Osteoblast (primary cell): ENCODE data around the gene LAMB2. TPM values are rescaled to one million over a fixed set of nuclear protein-coding genes. Genes with fewer than 3 reads are reported as not detected.

ENCODE experiments used
- DNase-seq: peaks from one replicate; pipeline ENCODE4 v3.0.0; 2011; ENCODE audit warnings: low spot score, mixed read lengths; ENCODE audit not compliant: insufficient read length; ENCODE audit errors: missing footprints
- H2AFZ ChIP-seq: 2 replicates; pipeline ENCODE4 v1.6.0; 2011; ENCODE audit warnings: mild to moderate bottlenecking, low read length
- H3K27ac ChIP-seq: 2 replicates; pipeline ENCODE4 v1.5.1; 2011; ENCODE audit warnings: mild to moderate bottlenecking, low read depth, low read length, moderate library complexity
- H3K27me3 ChIP-seq: 2 replicates; pipeline ENCODE4 v1.6.0; 2012; ENCODE audit warnings: mild to moderate bottlenecking, control low read depth, inconsistent platforms, low read length, moderate library complexity; ENCODE audit not compliant: insufficient read depth
- H3K36me3 ChIP-seq: 2 replicates; pipeline ENCODE4 v1.5.1; 2011; ENCODE audit warnings: mild to moderate bottlenecking, low read length, control low read depth, moderate library complexity; ENCODE audit not compliant: insufficient read depth
- H3K4me1 ChIP-seq: 2 replicates; pipeline ENCODE4 v1.5.1; 2011; ENCODE audit warnings: mild to moderate bottlenecking, low read length, control low read depth, moderate library complexity; ENCODE audit not compliant: insufficient read depth
- H3K4me2 ChIP-seq: 2 replicates; pipeline ENCODE4 v1.6.0; 2011; ENCODE audit warnings: mild to moderate bottlenecking, low read length; ENCODE audit not compliant: insufficient read depth
- H3K4me3 ChIP-seq: fragments of 200-600 bp; sonication (generic); 3 replicates; pipeline ENCODE4 v1.5.1; 2012; ENCODE audit warnings: mild to moderate bottlenecking, low read length, inconsistent platforms; ENCODE audit not compliant: insufficient read depth
- H3K79me2 ChIP-seq: 2 replicates; pipeline ENCODE4 v1.6.0; 2012; ENCODE audit warnings: mild to moderate bottlenecking, low read length, control low read depth, inconsistent platforms; ENCODE audit not compliant: insufficient read depth
- H3K9me3 ChIP-seq: 2 replicates; pipeline ENCODE4 v1.5.1; 2011; ENCODE audit warnings: low read depth, low read length, control low read depth
- H4K20me1 ChIP-seq: 2 replicates; pipeline ENCODE4 v1.6.0; 2012; ENCODE audit warnings: mild to moderate bottlenecking, low read length, control low read depth; ENCODE audit not compliant: insufficient read depth
- CTCF ChIP-seq: IDR thresholded peaks from 2 replicates; pipeline ENCODE4 v1.5.1; 2011; ENCODE audit warnings: mild to moderate bottlenecking, low read depth, low read length, moderate library complexity; ENCODE audit errors: extremely low read depth
- total RNA-seq: library from RNA; depleted of rRNA; stranded (reverse); fragments of >200 nt; gene quantifications from 2 replicates; pipeline ENCODE4 v1.2.3, GENCODE V29; 2012

Gene LAMB2
- total RNA-seq, 1 donor = 450 TPM

- DNase-seq = peak; percentile 65
- Histone ChIP-seq H3K36me3 (peaks cover 16% of the 10 kb centered on the region), H3K9me3 (no peaks in the 10 kb centered on the region), H3K27ac (no peak overlapping the region), H3K4me1 (peaks cover 14% of the 10 kb centered on the region), H3K79me2 (peaks cover 33% of the 10 kb centered on the region), H3K4me2 (no peak overlapping the region), H4K20me1 (peaks cover 13% of the 10 kb centered on the region), H2AFZ (no peak overlapping the region), H3K4me3 (no peak overlapping the region), H3K27me3 (no peaks in the 10 kb centered on the region)
- TF ChIP-seq CTCF = no peak
Measured at GRCh38 chr3:49163609-49164008, 30.8 kb upstream of the LAMB2 start.

DNA sequence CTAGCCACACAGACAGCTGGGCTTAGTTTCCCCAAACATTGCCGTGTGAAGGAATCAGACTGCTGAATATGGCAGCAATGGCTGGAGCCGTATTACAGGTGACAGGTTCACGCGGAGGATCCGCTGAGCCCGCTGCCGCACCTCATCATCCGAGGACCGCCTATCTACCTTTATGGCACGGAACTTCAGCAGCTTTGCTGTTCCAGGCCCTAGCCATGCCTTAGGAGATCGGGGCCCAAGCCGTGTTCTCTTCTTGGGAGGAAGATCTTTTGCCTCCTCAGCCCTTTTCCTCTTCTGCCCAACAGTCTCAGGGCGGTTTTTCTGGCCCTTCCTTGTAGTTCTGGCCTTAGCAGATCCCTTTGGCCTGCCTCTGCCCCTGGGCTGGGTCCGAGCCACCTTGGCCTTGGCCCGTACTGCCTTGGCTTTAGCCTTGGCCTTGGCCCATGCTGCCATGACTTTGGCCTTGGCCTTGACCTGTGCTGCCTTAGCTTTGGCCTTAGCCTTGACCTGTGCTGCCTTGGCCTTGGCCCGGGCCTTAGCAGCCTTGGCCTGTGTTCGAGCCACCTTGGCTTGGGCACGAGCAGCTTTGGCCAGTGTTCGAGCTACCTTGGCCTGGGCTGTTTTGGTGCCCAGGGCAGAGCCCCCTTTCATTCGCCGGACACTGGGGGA lies 30.0 kb upstream of the LAMB2 start:
- Histone ChIP-seq H3K27ac (no peak overlapping the region), H3K27me3 (no peaks in the 10 kb centered on the region), H3K36me3 (peaks cover 16% of the 10 kb centered on the region), H3K4me3 (no peak overlapping the region), H4K20me1 (peaks cover 13% of the 10 kb centered on the region), H3K9me3 (no peaks in the 10 kb centered on the region), H2AFZ (no peak overlapping the region), H3K4me1 (peaks cover 14% of the 10 kb centered on the region), H3K79me2 (peaks cover 33% of the 10 kb centered on the region), H3K4me2 (no peak overlapping the region)
- no peak for TF ChIP-seq CTCF
- peak; percentile 36 for DNase-seq

- H3K36me3 ChIP-seq = peaks cover 16% of the 10 kb centered on the region
- H3K4me3 ChIP-seq = no peak overlapping the region
- H3K27ac ChIP-seq = no peak overlapping the region
- TF ChIP-seq CTCF = no peak
- H3K79me2 ChIP-seq = peaks cover 33% of the 10 kb centered on the region
- H3K4me1 ChIP-seq = peaks cover 14% of the 10 kb centered on the region
- H4K20me1 ChIP-seq = peaks cover 13% of the 10 kb centered on the region
- H3K9me3 ChIP-seq = no peaks in the 10 kb centered on the region
- no peaks in the 10 kb centered on the region for H3K27me3 ChIP-seq
- DNase-seq = peak; percentile 56
- no peak overlapping the region for H2AFZ ChIP-seq
- H3K4me2 ChIP-seq = no peak overlapping the region
Measured at GRCh38 chr3:49161808-49162530, 29.1 kb upstream of the LAMB2 start.

DNA sequence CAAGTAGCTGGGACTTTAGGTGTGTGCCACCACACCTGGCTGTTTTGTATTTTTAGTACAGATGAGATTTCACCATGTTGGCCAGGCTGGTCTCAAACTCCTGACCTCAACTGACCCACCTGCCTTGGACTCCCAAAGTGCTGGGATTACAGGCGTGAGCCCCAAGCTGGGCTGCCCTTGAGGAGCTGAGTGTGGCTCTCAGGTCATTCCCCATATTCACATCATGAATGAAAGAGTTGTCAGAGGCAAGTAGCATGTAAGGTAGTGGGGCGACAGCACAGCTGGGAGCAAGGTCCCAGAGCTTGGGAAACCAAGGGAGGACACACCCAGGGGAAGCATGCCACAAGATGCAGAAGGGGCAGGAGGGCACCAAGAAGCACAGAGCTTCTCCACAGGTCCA lies 28.3 kb upstream of the LAMB2 start:
- H3K27me3 ChIP-seq = no peaks in the 10 kb centered on the region
- H3K36me3 ChIP-seq = peaks cover 16% of the 10 kb centered on the region
- H4K20me1 ChIP-seq = peaks cover 13% of the 10 kb centered on the region
- peaks cover 28% of the 10 kb centered on the region for H3K79me2 ChIP-seq
- peaks cover 9% of the 10 kb centered on the region for H3K4me1 ChIP-seq
- no peak overlapping the region for H2AFZ ChIP-seq
- H3K9me3 ChIP-seq = no peaks in the 10 kb centered on the region
- H3K4me3 ChIP-seq = no peak overlapping the region
- H3K4me2 ChIP-seq = no peak overlapping the region
- no peak for TF ChIP-seq CTCF
- no peak overlapping the region for H3K27ac ChIP-seq
- peak; percentile 60 for DNase-seq
